GM19023 (cell line): Measurements from ENCODE around the gene IQCC.

Experiments used
- ATAC-seq: cut with Tn5 transposase; IDR thresholded peaks from one replicate; pipeline ENCODE4 v1.9.1; 2021; ENCODE audit warnings: mild to moderate bottlenecking, moderate library complexity; ENCODE audit not compliant: unreplicated experiment

Gene IQCC

GRCh38 chr1:32255072-32256071, 49.9 kb downstream of the IQCC start:
- no peak for ATAC-seq

GRCh38 chr1:32256473-32257226, 51.2 kb downstream of the IQCC start:
- no peak for ATAC-seq

- no peak for ATAC-seq
These were observed 51.7 kb downstream of the IQCC start for GRCh38 chr1:32257227-32257508.
